HFF-Myc (cell line): ENCODE data around the gene NEMP2.

Experiments used
- DNase-seq: peaks from one replicate; pipeline ENCODE4 v3.0.0-alpha.2; 2011; ENCODE audit warnings: low read depth; ENCODE audit errors: extremely low read depth
- H3K4me3 ChIP-seq: replicated peaks from 2 replicates; pipeline ENCODE4 v1.5.1; 2011; ENCODE audit warnings: low read depth, mild to moderate bottlenecking, control low read depth, low read length
- TF ChIP-seq, protein P1 (sequence below): IDR thresholded peaks from 2 replicates; pipeline ENCODE4 v1.5.1; 2012; ENCODE audit warnings: mild to moderate bottlenecking, low read depth, low read length, control low read depth; ENCODE audit errors: missing control alignments

Gene NEMP2

DNA sequence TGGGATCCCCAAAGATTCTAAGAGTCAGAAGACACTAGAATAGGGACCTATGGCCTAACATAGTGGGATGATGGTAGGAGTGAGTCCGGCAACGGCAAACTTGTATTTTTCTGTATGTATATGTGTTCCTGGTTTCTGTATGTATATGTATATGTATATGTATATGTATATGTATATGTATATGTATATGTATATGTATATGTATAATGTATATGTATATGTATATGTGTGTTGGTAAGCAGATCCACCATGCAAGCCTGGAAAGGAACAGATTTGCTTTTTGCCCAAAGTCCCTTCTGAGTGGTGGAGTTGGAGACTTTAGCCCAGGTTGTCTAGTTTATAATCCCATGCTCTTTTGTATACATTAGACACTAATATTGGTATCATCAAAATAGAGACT, 79.7 kb downstream of the NEMP2 start:
- TF ChIP-seq, protein P1, sequence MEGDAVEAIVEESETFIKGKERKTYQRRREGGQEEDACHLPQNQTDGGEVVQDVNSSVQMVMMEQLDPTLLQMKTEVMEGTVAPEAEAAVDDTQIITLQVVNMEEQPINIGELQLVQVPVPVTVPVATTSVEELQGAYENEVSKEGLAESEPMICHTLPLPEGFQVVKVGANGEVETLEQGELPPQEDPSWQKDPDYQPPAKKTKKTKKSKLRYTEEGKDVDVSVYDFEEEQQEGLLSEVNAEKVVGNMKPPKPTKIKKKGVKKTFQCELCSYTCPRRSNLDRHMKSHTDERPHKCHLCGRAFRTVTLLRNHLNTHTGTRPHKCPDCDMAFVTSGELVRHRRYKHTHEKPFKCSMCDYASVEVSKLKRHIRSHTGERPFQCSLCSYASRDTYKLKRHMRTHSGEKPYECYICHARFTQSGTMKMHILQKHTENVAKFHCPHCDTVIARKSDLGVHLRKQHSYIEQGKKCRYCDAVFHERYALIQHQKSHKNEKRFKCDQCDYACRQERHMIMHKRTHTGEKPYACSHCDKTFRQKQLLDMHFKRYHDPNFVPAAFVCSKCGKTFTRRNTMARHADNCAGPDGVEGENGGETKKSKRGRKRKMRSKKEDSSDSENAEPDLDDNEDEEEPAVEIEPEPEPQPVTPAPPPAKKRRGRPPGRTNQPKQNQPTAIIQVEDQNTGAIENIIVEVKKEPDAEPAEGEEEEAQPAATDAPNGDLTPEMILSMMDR = no peak

More for the DNA sequence above, 79.7 kb downstream of the NEMP2 start:
- no peak overlapping the region for H3K4me3 ChIP-seq
- DNase-seq = no peak
